Eye (tissue), 1 donor: ENCODE data around the gene CCDC201.
A peak's percentile ranks its signal among the peaks of the same experiment; 100 is the strongest.

Source experiments
- DNase-seq: peaks from one replicate; pipeline ENCODE4 v3.0.0-alpha.2; 2015

The CCDC201 gene, protein sequence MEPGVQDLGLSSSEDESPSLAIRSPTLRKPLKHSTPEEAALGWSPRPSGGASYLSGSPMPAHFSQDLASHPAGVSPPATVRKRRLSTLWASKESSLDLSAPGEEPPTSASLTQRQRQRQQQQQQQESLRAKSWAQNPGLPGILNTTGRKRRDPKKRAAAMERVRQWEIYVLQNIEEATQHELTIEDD

DNA sequence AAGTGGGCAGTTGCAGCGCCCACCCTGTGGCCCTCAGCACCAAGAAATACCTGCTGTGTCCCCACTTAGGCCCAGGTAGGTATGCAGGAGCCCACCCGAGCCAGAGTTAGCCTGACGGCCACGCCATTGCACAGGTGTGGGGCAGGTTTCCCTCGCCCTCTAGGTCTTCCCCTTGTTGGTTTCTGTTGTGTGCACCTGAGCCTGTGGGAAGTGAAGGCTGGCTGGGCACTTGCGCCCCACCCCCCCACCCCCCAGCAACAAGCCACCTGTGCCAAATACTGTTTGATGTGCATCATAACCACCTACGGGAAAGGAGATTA is at the start of gene CCDC201:
CCDC201 (minus strand) TSS at position 48 of the 320 bp plus-strand sequence. CDS start 75 bp downstream, outside the sequence.
- no peak for DNase-seq

DNA sequence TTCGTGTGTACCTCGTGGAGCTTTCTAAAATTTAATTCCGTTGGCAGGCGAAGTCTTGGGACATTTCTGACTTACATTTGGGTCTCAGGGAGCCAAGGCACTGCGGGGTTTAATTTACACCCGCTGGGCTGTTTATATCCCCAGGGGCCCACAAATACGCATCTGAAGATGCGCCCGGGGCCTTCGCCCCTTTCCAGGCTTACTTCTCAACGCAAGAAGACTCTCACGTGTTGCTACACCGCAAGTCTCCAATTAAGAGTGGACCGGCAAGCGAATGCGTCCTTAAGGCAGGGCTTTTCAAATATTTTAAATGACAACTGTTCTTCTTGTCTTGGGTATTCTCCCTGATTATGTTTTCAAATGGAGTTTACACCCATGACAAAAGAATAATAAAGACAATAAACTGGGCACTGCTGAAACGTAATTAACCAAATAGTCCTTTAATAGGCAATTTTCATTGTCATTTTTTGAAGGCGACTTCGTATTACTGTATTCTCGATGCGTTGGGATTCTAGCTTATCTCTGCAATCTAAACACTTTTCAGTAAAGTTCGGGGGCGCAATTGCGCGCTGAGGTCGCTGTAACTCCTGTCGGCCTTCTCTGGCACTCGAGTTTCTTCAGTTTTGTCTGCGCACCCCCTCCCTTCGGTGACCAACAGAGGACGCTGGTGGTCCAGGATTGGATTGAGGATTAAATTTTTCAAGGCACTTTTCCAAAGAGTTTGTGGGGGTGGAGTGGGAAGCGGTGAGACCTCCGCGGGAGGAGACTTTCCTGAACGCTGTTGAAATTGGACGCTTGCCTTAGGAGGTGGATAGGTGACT is 49.0 kb upstream of the CCDC201 start:
- DNase-seq, result peak; percentile 94

DNA sequence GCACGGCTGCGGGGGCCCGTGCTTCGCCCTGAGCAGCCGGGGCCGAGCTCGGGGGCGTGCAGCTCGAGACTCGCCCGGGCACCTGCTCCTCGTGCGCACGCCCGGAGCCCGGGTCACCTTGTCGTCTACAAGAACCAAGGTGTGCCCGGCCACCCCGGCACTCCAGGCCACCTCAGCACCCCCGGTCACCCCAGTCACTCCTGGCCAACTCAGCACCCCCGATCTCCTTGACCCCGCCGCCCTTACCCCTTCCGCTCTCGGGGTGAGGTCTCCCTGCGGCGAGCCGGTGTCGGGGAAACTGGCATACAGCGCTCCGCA is 48.5 kb upstream of the CCDC201 start:
- DNase-seq, result no peak

DNA sequence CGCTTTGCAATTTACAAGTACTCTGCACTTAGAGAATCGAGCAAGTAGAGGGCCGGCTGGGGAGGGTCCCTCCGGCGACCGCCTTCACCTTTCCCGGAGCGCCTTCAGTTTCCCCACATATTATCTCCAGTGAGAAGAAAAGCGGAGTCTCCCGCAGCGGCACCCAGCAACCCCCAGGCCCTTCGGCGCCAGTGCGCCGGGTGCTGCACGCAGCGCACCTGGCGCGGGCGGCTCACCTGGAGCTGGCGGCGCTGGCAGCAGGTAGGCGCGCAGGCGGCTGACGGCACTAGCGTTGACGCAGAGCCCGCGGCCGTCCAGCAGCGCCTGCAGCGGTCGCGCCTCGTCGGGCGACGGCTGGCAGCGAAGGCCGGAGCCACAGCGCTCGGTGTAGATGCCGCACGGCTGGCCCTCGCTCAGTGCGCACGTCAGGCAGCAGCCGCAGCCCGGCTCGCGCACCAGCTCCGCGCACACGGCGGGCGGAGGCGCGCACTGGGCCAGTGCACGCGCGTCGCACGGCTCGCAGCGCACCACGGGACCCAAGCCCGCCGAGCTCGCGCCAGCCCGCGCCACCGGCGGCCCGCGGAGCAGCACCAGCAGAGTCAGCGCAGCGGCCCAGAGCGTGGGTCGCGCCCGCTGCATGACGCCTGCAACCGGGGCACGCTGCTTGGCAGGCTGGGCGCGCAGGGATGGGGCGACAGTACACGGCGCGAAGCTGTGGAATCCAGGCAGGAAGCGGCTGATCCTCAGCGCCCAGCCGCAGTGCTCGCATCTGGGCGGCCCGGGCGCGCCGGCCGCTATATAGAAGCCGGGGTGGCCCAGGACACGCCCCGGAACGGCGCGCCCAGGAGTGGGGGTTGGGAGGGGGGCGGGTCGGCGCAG is 47.9 kb upstream of the CCDC201 start, which contains the start of gene IGFBP3:
IGFBP3 (minus strand) TSS at position 771 of the 879 bp plus-strand sequence; CDS start at position 639, 132 bp downstream.
- peak; percentile 90 for DNase-seq

DNA sequence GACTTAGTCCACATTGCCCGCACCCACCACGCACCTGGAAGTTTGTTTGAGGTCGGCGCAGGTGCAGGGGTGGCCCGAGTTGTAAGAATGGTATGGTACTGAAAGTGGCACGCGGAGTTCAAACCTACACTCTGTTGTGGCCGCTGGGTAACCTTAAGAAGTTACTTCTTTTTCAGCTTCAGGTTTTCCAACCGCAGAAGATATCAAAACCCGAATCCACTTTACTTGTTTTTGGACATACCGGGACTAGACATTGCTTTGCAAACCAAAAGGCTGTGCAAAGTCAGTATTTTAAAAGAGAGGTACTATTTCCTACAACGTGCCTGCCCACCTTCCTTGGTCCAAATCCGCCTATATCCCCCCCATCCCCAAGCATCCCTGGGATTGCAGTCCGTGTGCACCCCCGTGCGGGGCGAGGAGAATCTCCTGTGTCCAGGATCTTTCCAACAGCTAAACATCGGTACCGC is 47.1 kb upstream of the CCDC201 start:
- DNase-seq, result peak; percentile 56

DNA sequence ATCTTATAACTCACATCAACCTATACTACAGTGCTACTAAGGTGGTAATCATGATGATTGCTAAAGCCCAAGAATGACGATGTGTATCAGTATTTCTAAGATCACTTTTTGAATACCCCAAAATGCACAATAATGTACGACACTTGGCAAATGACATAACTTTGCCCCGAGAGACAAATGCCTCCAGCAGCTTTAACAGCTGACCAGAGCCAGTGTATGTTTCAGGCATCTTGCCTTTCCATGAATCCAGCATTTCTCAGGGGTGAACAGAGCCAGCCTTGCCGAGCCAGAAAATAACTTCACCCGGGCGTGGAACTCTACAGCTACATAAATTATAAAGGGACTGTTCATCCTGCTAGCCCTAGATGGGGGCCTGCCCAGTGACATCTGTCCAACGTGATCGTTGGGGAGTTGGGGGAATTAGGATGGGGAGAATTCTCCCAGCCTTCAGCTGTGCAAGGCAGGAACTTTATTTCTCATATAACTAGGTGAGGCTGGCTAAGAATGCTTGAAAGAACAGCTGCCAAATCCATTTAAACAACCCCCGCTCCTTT is 46.4 kb upstream of the CCDC201 start:
- peak; percentile 30 for DNase-seq

DNA sequence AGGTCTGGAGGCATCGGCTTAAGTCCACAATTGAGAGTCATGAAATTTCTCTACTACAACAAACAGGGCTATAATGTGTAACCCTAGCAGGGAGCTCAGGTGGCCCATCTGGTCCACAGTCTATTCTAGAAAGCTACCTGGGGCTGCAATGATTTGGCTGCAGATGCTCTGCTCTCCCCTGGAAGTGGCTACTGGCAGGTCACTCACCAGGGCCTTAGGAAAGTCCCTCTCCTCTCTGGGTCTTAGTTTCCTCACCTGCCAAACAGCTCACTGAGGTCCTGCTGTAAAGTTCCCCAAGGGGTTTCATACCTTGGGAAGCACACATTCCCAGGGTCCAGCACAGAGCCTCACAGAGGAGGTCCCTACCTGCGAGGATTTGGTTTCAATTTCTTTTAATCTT is 45.7 kb upstream of the CCDC201 start:
- peak; percentile 7 for DNase-seq

DNA sequence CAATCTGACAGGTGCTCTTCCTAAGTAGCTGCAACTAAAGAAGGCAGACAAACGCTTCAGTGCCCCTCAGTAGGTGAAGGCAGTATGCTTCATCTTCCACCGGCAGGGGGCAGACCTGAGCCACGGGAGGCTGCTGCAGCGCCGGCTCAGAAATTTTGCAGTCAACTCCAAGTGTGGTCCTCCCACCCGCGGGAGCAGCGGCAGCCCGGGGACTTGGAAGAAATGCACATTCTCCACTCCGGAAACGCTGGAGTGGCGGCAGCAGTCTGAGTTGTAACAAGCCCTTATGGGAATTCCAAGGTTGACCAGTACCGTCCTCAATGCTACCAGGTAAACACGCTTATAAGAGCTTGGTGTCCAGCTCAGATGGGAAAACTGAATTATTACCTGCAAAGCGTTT is 44.8 kb upstream of the CCDC201 start:
- peak; percentile 92 for DNase-seq

DNA sequence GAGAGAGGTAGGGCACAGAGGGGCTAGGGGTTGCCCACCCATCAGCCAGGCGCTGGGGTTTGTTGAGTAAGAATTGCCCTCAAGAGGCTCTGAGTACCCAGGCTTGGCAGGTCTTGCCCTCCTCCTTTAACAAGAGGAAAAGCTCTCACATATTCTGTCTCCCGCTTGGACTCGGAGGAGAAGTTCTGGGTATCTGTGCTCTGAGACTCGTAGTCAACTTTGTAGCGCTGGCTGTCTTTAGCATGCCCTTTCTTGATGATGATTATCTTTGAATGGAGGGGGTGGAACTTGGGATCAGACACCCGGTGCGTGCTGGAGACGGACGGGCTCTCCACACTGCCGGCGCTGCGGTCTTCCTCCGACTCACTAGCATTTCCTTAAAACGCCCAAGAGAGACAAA is 44.2 kb upstream of the CCDC201 start:
- DNase-seq, result no peak

DNA sequence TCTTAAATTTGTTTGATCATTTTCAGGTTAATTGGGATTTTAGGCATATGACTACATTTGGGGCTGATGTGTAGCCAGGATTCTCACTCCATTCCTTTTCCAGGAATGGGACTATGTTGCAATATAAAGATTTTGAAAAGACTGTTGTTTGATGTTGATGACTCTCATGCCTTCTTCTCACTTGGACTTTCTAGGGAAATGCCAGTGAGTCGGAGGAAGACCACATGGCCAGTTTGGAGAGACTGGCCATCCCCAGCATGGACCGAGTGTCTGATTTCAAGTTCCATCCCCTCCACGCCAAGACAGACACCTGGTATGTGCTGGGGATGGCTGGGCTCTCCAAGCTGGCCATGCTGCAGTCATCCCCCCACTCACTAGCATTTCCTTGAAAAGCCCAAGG is 42.7 kb upstream of the CCDC201 start:
- no peak for DNase-seq

DNA sequence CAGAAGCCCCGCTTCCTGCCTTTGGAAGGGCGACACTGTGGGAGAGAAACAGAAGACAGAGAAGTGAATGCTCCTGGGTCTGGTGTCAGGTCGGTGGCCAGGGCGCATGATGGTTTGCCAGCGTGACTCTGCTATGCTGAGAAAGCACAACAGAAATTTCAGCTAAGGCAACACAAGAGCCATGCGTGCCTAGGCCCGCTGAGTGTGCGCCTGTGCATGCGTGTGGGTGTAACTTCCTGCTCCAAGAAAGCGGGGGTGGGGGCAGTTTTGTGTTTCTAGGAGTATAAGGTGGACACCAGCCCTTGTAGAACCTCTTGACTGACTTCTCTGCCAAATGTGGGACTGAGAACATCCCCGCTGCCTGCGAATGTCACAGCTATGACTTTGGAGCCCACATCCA is 42.0 kb upstream of the CCDC201 start:
- no peak for DNase-seq

DNA sequence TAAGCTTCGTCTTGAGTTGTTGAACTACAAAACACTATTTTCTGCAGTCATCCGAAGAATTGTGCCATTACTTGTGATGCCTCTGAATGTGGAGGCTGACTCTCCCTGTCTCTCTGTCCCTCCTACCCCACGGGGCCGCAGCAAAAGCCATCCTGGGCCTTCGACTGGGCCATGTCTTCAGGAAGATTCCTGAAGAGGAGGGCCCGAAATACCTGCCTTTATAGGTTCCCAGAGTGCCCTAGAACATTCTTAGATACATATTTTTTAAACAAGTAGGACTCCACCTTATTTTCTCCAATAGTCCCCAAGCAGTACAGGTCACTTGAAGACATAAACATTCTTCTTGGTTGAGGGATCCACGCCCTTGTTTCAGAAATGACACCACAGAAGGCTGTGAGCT is 40.1 kb upstream of the CCDC201 start:
- no peak for DNase-seq

DNA sequence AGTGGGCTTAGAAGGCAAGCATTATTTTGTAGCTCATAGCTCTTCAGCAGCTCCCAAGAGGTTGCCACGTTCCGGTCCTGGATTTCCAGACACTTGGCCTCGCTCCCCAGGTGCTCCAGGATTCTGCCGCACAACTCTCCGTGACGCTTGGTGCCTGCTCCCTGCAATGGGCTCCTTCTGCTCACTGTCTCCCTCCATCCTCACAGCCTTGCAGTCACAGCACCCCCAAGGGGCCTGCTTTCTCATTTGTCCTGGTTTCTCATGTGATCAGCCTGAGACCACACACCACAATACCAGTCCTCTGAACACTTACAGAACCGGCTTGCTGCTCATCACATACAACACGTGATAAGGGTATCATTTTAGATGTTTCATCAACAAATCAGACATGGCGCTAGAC is 38.4 kb upstream of the CCDC201 start:
- no peak for DNase-seq

DNA sequence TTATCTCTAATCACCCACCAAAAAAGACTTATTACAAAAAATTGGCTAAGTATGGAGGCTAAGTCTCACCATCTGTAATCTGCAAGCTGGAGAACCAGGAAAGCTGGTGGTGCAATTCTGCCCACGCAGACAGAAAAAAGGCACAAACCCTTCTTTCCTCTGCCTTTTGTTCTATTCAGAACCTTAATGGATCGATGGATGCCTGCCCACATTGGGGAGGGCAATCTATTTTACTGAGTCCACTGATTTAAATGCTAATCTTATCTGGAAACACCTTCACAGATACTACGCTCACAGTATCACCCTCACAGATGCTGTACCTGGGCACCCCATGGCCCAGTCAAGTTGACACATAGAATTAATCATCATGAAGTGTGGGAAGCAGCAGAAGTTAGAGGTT is 38.0 kb upstream of the CCDC201 start:
- no peak for DNase-seq

DNA sequence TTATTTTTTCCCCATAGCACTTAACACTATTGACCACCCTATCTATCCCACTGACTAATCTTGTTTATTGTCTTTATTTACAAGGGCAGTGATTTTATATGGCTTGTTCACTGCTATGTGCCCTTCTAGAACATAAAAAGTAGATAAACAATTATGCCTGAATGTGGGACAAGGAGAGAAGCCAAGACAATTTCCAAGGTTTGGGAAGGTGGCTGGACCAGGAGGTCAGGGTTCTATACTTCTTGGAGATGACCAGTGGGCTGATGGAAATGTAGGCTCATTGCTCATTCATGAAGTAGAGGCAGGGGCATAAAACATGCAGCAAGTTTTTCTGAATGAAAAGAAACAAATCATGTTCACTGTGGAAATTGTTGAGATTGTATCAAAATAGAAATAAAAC is 36.7 kb upstream of the CCDC201 start:
- DNase-seq, result no peak

DNA sequence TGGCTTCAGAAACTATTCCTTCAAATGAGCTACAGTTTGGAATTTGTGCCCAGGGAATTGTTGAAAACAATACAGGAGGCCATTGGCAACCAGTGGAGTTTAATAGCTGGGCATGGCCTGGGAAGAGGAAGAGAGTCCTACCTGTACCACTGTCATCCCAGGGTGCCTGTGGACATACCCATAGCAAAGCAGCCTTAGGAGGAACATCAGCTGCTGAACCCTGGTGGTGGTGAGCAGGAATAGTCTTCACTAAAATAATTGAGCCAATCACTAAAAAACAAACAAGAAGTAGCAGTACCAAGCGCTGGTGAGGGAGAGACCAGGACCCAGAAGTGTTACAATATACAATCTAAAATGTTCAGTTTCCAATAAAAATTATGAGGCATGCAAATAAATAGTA is 29.9 kb upstream of the CCDC201 start:
- no peak for DNase-seq

DNA sequence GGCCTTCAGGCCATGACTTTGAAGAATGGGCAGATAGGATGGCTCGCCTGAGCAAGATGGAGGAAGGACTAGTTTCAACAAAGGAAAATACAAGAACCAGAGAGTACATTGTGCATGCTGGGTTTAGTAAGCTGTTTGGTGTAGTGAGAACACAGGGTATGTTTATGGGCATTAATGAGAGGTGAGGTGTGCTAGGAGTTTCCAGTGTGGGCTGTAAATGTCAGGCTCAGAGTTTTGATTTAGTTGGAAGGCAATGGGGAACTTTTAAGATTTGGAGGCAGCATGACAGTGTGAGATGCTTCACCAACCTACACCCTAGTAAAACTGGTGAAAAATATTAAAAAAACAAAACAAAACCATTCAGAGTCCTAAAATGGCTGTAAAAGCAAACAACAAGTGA is 28.7 kb upstream of the CCDC201 start:
- no peak for DNase-seq

DNA sequence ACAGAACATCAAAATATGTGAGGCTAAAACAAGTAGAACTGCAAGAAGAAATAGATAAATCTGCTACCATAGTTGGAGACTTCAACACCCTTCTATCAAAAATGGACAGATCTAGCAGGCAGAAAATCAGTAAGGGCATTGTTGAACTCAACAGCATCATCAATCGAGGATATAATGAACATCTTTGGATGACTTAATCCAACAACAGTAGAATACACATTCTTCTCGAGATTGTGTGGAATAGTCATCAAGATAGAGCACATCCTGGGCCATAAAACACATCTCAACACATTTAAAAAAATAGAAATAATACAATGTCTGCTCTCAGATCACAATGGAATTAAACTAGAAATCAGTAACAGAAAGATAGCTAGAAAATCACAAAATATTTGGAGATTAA is 25.3 kb upstream of the CCDC201 start:
- DNase-seq, result no peak

DNA sequence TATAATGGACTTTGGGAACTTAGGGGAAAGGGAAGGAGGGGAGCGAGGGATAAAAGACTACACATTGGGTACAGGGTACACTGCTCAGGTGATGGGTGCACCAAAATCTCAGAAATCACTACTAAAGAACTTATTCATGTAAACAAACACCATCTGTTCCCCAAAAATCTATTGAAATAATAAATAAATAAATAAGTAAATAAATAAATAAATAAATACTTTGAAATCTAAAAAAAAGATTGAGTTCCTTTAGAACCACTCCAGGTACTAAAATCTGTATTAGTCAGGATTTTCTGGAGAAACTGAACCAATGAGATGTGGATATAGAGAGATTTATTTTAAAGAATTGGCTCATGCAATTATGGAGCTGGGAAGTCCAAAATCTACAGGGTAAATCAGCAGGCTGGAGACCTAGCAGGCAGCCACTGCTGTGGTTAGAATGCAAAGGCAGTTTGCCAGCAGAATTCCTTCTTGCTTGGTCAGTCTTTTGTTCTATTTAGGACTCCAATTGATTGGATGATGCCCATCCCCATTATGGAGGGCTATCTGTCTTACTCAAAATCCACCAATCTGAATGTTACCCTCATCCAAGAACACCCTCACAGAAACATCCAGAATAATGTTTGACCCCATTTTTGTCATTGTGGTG is 24.3 kb upstream of the CCDC201 start:
- DNase-seq, result no peak

DNA sequence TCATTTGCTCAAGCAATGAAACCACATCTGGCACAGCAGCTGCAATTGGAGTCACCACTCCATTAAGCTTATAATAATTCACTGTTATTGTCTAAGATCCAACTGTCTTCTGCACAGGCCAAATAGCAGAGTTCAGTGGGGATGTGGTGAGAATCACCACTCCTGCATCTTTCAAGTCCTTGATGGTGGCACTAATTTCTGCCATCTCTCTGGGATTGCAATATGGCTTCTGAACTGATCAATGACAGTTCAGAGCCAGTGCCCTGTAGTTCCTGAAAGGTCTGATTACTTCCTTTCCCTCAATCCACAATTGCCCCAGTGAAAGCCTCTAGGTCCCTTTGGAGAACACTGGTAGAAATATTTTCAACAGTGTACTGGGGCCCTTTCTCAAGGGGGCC is 21.8 kb upstream of the CCDC201 start:
- no peak for DNase-seq

DNA sequence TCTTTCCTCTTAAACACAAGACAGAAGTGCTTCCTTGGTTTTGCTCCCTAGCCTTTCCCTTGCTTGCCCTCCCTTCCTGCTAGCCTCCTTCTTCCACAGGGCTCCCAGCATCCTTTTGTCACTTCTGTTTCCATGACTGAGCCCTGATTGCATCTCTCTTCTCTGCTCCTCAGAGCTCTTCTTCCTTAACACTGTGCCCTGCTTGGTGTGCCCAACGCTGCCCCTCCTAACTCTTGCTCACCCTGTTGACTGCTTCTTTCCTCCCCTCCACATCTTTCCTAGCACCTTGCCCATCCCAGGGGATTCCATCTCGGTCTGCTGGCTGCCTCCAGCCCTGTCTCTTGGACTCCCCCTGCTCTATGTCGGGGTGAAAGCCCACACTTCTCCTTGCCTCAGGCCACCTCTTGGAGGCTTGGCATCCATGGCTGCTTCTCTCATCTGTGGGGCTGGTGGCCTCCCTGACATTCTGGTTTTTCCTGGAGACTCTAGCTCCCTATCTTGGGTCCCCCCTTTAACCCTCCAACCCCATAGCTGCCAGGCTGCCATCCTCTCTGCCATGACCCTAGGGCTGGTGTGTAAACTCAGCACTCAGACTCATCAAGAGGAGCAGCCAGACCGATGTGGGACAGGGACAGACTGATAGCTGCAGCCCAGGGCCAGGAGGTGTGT is 21.2 kb upstream of the CCDC201 start:
- DNase-seq, result no peak

DNA sequence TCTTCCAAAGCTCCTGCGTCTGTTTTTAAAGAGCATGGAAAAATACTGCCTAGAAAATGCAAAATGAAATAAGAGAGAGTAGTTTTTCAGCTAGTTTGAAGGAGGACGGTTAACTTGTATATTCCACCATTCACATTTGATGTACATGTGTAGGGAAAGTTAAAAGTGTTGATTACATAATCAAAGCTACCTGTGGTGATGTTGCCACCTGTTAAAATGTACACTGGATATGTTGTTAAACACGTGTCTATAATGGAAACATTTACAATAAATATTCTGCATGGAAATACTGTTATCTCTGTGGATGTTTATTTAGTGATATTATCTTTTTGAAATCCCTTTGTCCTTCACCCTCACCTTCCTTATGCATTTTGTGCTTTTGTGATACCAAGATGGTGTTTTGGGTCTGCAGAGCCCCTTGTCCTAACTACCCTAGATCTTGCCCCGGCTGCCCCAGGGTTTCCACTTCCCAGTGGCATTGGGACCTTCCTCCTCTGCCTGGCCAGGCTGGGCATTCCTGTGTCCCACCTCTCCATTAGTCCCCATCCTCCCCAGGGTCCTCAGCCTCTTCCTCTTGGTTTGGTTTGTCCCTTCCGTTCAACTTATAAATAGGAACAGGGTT is 20.6 kb upstream of the CCDC201 start:
- DNase-seq, result no peak
